CD4-positive, alpha-beta T cell (primary cell): Measurements from ENCODE around the gene VWDE. TPM values are rescaled to one million over a fixed set of nuclear protein-coding genes. Genes with fewer than 3 reads are reported as not detected.

Experiments
- ATAC-seq: fragments of 200-7000 bp; cut with Tn5 transposase; one replicate; pipeline ENCODE4 v1.10.0; 2022; ENCODE audit warnings: mild to moderate bottlenecking; ENCODE audit not compliant: poor library complexity
- CTCF ChIA-PET: fragments of 350-600 bp; sonication (Branson Sonifier 250); formaldehyde crosslinking; loops from one replicate; lab custom pipeline; 2021; ENCODE audit warnings: antibody characterized with exemption, inconsistent platforms; lab: Charles Lee
- POLR2A ChIA-PET: fragments of 350-600 bp; sonication (Branson Sonifier 250); formaldehyde crosslinking; loops from one replicate; lab custom pipeline; 2021; ENCODE audit warnings: antibody characterized with exemption, inconsistent platforms; lab: Charles Lee
- DNase-seq, 14 experiments: peaks; one replicate each; pipeline ENCODE4 v3.0.0-alpha.2; 2013 to 2020; ENCODE audit warnings: mixed read lengths in 2 of 14
- H3K27ac ChIP-seq, 2 donors: one replicate each; pipeline versions ENCODE4 v1.5.1 to v1.7.0; 2013; ENCODE audit warnings: low read length in 2 of 2, low read depth in 1 of 2, mild to moderate bottlenecking in 1 of 2
- H3K27me3 ChIP-seq, 2 experiments: 1 replicate in 1 of 2; 2 replicates in 1 of 2; pipeline versions ENCODE4 v1.6.1 to v1.7.0; 2013; ENCODE audit warnings: low read length in 2 of 2, control low read depth in 1 of 2, mild to moderate bottlenecking in 1 of 2, moderate library complexity in 1 of 2; ENCODE audit not compliant: insufficient read depth in 2 of 2, control insufficient read depth in 1 of 2
- H3K36me3 ChIP-seq: one replicate; pipeline ENCODE4 v1.6.1; 2013; ENCODE audit warnings: low read length, control low read depth; ENCODE audit not compliant: insufficient read depth
- H3K4me1 ChIP-seq: one replicate; pipeline ENCODE4 v1.6.1; 2013; ENCODE audit warnings: low read length, control low read depth; ENCODE audit not compliant: insufficient read depth
- H3K4me3 ChIP-seq: one replicate; pipeline ENCODE4 v1.5.1; 2013; ENCODE audit warnings: mild to moderate bottlenecking, low read length, moderate library complexity
- H3K9me3 ChIP-seq, 2 experiments: 1 replicate in 1 of 2; 2 replicates in 1 of 2; pipeline versions ENCODE4 v1.6.1 to v1.7.0; 2013; ENCODE audit warnings: low read length in 2 of 2, mild to moderate bottlenecking in 2 of 2, control low read depth in 1 of 2, moderate library complexity in 1 of 2; ENCODE audit not compliant: control insufficient read depth in 1 of 2, insufficient read depth in 1 of 2
- H3K27ac Mint-ChIP-seq: one replicate; pipeline ENCODE4 v1.8.0; 2020; ENCODE audit warnings: mixed read lengths
- H3K27me3 Mint-ChIP-seq: one replicate; pipeline ENCODE4 v1.8.0; 2021; ENCODE audit warnings: mixed read lengths
- H3K36me3 Mint-ChIP-seq: one replicate; pipeline ENCODE4 v1.8.0; 2021; ENCODE audit warnings: low read depth, mixed read lengths
- H3K4me1 Mint-ChIP-seq: one replicate; pipeline ENCODE4 v1.8.0; 2021; ENCODE audit warnings: low read depth, mixed read lengths
- H3K4me3 Mint-ChIP-seq: one replicate; pipeline ENCODE4 v1.8.0; 2020; ENCODE audit warnings: mild to moderate bottlenecking, mixed read lengths
- H3K9me3 Mint-ChIP-seq: one replicate; pipeline ENCODE4 v1.8.0; 2020; ENCODE audit warnings: mixed read lengths
- CTCF ChIP-seq: fragments of 200-600 bp; IDR thresholded peaks from one replicate; pipeline ENCODE4 v1.8.0; 2022; ENCODE audit warnings: antibody characterized with exemption, mild to moderate bottlenecking
- intact Hi-C, 2 experiments: fragments of 100-400 bp; cut with DNase I in 1 of 2; cut with micrococcal nuclease in 1 of 2; formaldehyde crosslinking; loops; one replicate each; pipeline versions ENCODE4 v1.15.1 to v1.9.0; 2023 to 2025; cut with DNase I, micrococcal nuclease
- total RNA-seq, 174 experiments: library from RNA in 2 of 174; stranded (reverse) in 2 of 174; gene quantifications; one replicate each; pipeline ENCODE4 v1.2.3 and lab custom pipeline; 2021 to 2026

VWDE gene
- total RNA-seq, 2 experiments from 2014 or later: 1.5 TPM

- no peaks in the 10 kb centered on the region for H3K4me1 Mint-ChIP-seq
- intact Hi-C loops: no loop called here
- ATAC-seq: no peak
- H3K27me3 ChIP-seq: no peaks in the 10 kb centered on the region
- no peaks in the 10 kb centered on the region for H3K36me3 ChIP-seq
- H3K4me1 ChIP-seq: no peaks in the 10 kb centered on the region
- no peak overlapping the region for H3K4me3 Mint-ChIP-seq
- H3K27ac ChIP-seq: no peak overlapping the region
- DNase-seq: no peak
- H3K4me3 ChIP-seq: no peak overlapping the region
- H3K36me3 Mint-ChIP-seq: no peaks in the 10 kb centered on the region
- no peak overlapping the region for H3K27ac Mint-ChIP-seq
- H3K9me3 Mint-ChIP-seq: no peaks in the 10 kb centered on the region
- POLR2A ChIA-PET: no interaction called here
- H3K9me3 ChIP-seq: no peaks in the 10 kb centered on the region
- no peak for TF ChIP-seq CTCF
- CTCF ChIA-PET: no interaction called here
- no peaks in the 10 kb centered on the region for H3K27me3 Mint-ChIP-seq
Measured at GRCh38 chr7:12314199-12314598, 89.5 kb downstream of the VWDE start.

- no peaks in the 10 kb centered on the region for H3K27me3 Mint-ChIP-seq
- CTCF ChIA-PET: no interaction called here
- H3K4me1 Mint-ChIP-seq: no peaks in the 10 kb centered on the region
- Histone ChIP-seq H3K36me3 (no peaks in the 10 kb centered on the region), H3K27me3 (no peaks in the 10 kb centered on the region), H3K9me3 (no peaks in the 10 kb centered on the region), H3K4me3 (no peak overlapping the region), H3K27ac (no peak overlapping the region), H3K4me1 (no peaks in the 10 kb centered on the region)
- POLR2A ChIA-PET: no interaction called here
- no peak overlapping the region for H3K4me3 Mint-ChIP-seq
- H3K27ac Mint-ChIP-seq: no peak overlapping the region
- TF ChIP-seq CTCF: no peak
- H3K36me3 Mint-ChIP-seq: no peaks in the 10 kb centered on the region
- DNase-seq: no peak
- intact Hi-C loops: no loop called here
- H3K9me3 Mint-ChIP-seq: no peaks in the 10 kb centered on the region
- ATAC-seq: no peak
Measured at GRCh38 chr7:12305502-12305901, 98.2 kb downstream of the VWDE start.

GRCh38 chr7:12303495-12303894 lies 100.2 kb downstream of the VWDE start:
- no peak for ATAC-seq
- H3K4me3 Mint-ChIP-seq: no peak overlapping the region
- CTCF ChIA-PET: no interaction called here

More at GRCh38 chr7:12303495-12303894, 100.2 kb downstream of the VWDE start:
- Mint-ChIP-seq H3K4me1 (no peaks in the 10 kb centered on the region), H3K9me3 (no peaks in the 10 kb centered on the region), H3K27ac (no peak overlapping the region), H3K27me3 (no peaks in the 10 kb centered on the region), H3K36me3 (no peaks in the 10 kb centered on the region)
- POLR2A ChIA-PET: interaction anchor here (0.5 kb wide), 1 partner anchor 80 kb away, joined by 3 read pairs; no protein-coding TSS in a partner anchor
- Histone ChIP-seq H3K36me3 (no peaks in the 10 kb centered on the region), H3K4me3 (no peak overlapping the region), H3K27me3 (no peaks in the 10 kb centered on the region), H3K27ac (no peak overlapping the region), H3K4me1 (no peaks in the 10 kb centered on the region), H3K9me3 (no peaks in the 10 kb centered on the region)
- no peak for DNase-seq
- no peak for TF ChIP-seq CTCF
- intact Hi-C loops: no loop called here
